Measurements from ENCODE around the gene ZBTB47. TPM values are rescaled to one million over a fixed set of nuclear protein-coding genes. Genes with fewer than 3 reads are reported as not detected.

Gene ZBTB47
- polyA plus RNA-seq, 3 donors: 14.5 to 15.6 (median 15.2) TPM

GRCh38 chr3:42683875-42684598, 30.5 kb downstream of the ZBTB47 start:
- DNase-seq (ENCODE audit: low read depth in 3 of 3, low spot score in 2 of 3): no peak

GRCh38 chr3:42684632-42685362, 31.3 kb downstream of the ZBTB47 start:
- no peak for DNase-seq (ENCODE audit: low read depth in 3 of 3, low spot score in 2 of 3)

GRCh38 chr3:42685363-42685881, 31.9 kb downstream of the ZBTB47 start, which contains the start of gene KLHL40:
Gene KLHL40, plus strand, starts transcription at chr3:42685537. Its CDS starts 82 bp downstream, at chr3:42685619.
- DNase-seq (ENCODE audit: low read depth in 3 of 3, low spot score in 2 of 3): no peak

- no peak for DNase-seq (ENCODE audit: low read depth in 3 of 3, low spot score in 2 of 3)
Measured at GRCh38 chr3:42685891-42686820, 32.7 kb downstream of the ZBTB47 start.

- no peak for DNase-seq (ENCODE audit: low read depth in 3 of 3, low spot score in 2 of 3)
Measured at GRCh38 chr3:42686832-42687650, 33.5 kb downstream of the ZBTB47 start.

GRCh38 chr3:42688016-42688415, 34.5 kb downstream of the ZBTB47 start:
- no peak for DNase-seq (ENCODE audit: low read depth in 3 of 3, low spot score in 2 of 3)

- DNase-seq (ENCODE audit: low read depth in 3 of 3, low spot score in 2 of 3): no peak
Measured at GRCh38 chr3:42688487-42689420, 35.3 kb downstream of the ZBTB47 start.

GRCh38 chr3:42689421-42690014, 36.0 kb downstream of the ZBTB47 start:
- no peak for DNase-seq (ENCODE audit: low read depth in 3 of 3, low spot score in 2 of 3)

GRCh38 chr3:42690191-42690590, 36.7 kb downstream of the ZBTB47 start:
- DNase-seq (ENCODE audit: low read depth in 3 of 3, low spot score in 2 of 3): no peak

- DNase-seq (ENCODE audit: low read depth in 3 of 3, low spot score in 2 of 3): no peak
Measured at GRCh38 chr3:42690766-42691680, 37.5 kb downstream of the ZBTB47 start.

GRCh38 chr3:42691816-42692666, 38.5 kb downstream of the ZBTB47 start:
- no peak for DNase-seq (ENCODE audit: low read depth in 3 of 3, low spot score in 2 of 3)

- no peak for DNase-seq (ENCODE audit: low read depth in 3 of 3, low spot score in 2 of 3)
Measured at GRCh38 chr3:42692667-42693529, 39.4 kb downstream of the ZBTB47 start.

- no peak for DNase-seq (ENCODE audit: low read depth in 3 of 3, low spot score in 2 of 3)
Measured at GRCh38 chr3:42693530-42693930, 40.0 kb downstream of the ZBTB47 start.

- DNase-seq (ENCODE audit: low read depth in 3 of 3, low spot score in 2 of 3): no peak
Measured at GRCh38 chr3:42694366-42694765, 40.9 kb downstream of the ZBTB47 start.

Measured in right renal cortex interstitium (tissue), 3 donors.